ENCODE data around the gene TARS3.
A peak's percentile ranks its signal among the peaks of the same experiment; 100 is the strongest.

Gene TARS3

DNA sequence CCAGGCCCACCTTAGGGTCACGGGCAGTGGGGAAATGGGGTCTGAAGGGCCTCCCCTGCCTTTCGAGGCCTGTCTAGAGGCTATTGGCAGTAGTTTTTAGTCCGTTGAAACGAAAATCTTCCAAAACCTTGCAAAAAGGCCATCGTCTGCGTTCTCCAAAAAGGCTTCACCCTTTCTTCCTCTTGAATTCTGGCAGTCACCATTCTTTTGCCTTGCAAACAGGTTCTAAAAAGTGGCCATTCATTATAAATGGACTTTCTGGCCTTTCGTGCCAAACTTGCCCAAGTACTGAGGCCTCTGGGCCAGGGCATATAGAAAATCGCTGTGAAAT, 367 bp upstream of the TARS3 start:
- no peak for FAIRE-seq
- no peak for DNase-seq (ENCODE audit: insufficient read length, low spot score)
- TF ChIP-seq POLR2A (IDR thresholded peaks at IDR 0.05; ENCODE audit: low read depth, low read length), result no peak

DNA sequence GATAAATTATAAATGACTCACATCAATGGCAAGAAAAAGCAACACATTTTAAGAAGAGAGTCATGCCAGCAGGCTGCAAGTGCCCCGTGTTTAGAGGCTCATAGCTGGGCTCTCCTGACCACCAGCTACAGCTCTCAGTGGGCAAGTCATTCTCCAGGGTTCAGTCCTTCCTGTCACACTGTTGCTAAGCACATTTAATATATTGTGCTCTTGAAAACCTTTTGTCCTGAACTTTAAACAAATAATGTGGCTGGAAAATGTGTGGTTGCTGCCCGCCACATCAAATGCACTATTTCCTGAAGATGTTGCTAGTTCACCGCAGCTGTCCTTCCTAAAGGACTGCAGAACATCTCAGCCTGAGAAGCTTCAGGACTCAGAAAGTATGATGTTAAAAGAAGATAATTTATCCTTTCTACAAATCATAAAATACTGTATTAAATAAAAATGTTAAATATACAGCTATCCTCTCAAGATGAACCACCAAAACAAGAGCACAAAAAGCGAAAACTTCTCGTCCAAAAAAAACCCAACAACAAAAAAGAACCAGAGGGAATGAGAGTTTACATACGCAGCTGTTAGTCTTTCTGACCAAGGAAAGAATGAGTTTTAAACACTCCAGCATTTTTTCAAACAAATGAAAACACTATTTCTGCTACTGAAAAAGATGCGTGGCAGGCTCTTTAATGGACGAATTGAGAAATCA, 951 bp downstream of the TARS3 start:
- DNase-seq (ENCODE audit: insufficient read length, low spot score) (no peak), FAIRE-seq (no peak)
- TF ChIP-seq POLR2A (IDR thresholded peaks at IDR 0.05; ENCODE audit: low read depth, low read length), result no peak

DNA sequence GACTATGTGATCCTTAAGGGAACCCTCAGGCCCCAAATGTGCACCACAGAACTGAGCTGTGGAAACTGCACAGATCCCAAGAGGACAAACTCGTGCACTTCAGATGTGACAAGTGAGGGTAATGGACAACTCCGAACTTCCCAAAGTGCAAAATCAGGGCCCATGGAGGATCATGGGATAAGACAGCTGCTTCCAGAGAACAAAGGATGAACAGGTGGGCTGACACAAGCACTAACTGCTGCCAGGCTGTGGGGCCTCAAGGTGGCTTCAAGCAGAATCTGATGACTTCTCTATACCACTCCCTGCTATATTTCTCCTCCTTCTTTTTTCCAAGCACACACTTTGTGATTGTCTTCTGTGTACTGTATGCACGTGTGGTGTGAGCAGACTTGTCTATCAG, 5.4 kb downstream of the TARS3 start:
- no peak for TF ChIP-seq POLR2A (IDR thresholded peaks at IDR 0.05; ENCODE audit: low read depth, low read length)
- DNase-seq (ENCODE audit: insufficient read length, low spot score), result no peak
- no peak for FAIRE-seq

GRCh38 chr15:101712078-101712477, 12.2 kb downstream of the TARS3 start:
- FAIRE-seq (no peak), DNase-seq (ENCODE audit: insufficient read length, low spot score) (no peak)
- TF ChIP-seq POLR2A (IDR thresholded peaks at IDR 0.05; ENCODE audit: low read depth, low read length), result no peak

DNA sequence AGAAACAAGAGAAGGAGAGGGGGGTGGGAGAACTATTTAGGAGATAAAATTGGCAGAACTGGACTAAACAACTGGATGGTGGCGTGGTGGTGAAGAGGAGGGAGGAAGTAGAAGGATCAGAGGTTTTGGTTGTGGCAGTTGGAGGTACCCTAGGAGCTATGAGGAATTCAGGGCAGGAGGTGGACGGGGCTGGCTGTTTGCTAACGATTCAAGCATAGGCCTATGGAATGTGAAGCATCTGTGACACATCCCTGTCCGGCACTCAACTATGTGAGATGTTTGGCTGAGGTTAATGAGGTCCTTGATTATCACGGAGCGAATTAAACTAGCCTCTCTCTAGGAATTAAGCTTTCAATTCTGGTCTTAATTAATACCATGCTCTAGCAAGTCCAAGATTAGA, 13.5 kb downstream of the TARS3 start:
- DNase-seq (ENCODE audit: insufficient read length, low spot score) (peak; percentile 17), FAIRE-seq (no peak)
- TF ChIP-seq POLR2A (IDR thresholded peaks at IDR 0.05; ENCODE audit: low read depth, low read length), result no peak

- FAIRE-seq (no peak), DNase-seq (ENCODE audit: insufficient read length, low spot score) (no peak)
- no peak for TF ChIP-seq POLR2A (IDR thresholded peaks at IDR 0.05; ENCODE audit: low read depth, low read length)
Observed at GRCh38 chr15:101709466-101709865, 14.8 kb downstream of the TARS3 start.

DNA sequence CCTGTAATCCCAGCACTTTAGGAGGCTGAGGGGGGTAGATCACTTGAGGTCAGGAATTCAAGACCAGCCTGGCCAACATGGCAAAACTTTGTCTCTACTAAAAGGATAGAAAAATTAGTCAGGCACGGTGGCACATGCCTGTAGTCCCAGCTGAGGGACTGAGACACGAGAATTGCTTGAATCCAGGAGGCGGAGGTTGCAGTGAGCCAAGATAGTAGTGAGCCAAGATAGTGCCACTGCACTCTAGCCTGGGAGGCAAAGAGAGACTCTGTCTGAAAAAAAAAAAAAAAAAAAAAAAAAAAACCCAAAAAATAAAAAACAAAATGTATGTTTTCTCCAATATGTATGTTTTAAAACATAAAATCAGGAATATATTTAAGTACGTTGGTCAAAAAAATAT, 16.3 kb downstream of the TARS3 start:
- FAIRE-seq, result no peak
- no peak for TF ChIP-seq POLR2A (IDR thresholded peaks at IDR 0.05; ENCODE audit: low read depth, low read length)
- no peak for DNase-seq (ENCODE audit: insufficient read length, low spot score)

DNA sequence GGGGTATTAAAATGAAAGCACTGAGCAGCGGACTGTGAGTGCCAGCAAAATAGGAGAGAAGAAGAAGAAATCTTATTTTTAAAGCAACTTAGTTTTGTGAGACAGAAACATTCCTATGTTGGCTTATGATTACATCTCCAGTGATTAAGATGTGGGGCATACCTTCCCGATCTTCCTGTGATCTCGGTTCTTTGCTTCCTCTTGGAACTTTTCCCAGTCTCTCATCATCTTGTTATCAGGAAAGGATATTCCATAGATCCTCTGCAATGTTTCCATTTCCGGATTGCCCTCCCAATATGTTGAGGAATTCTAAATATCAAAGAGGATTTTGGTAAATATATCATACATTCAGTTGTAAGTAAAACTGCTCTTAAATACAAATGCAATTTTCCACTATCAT, 22.2 kb downstream of the TARS3 start:
- no peak for TF ChIP-seq POLR2A (IDR thresholded peaks at IDR 0.05; ENCODE audit: low read depth, low read length)
- DNase-seq (ENCODE audit: insufficient read length, low spot score) (no peak), FAIRE-seq (no peak)

DNA sequence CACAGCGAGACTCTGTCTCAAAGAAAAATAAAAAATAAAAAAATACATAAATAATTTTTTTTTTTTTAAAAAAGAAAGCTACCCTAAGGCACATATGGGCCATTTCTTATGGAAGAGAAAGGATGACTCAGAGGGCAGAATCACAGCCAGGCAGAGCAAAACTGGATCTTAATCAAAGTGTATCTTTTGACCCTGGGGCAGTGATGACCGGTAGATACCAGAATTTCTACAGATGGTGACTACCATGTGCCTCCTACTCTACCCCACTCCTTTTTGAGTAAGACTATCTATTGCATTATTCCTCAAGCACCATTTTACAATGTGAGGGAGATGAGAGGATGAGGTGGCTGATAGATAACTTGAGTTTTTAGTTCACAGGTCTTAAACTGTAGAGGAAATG, 26.0 kb downstream of the TARS3 start:
- FAIRE-seq (no peak), DNase-seq (ENCODE audit: insufficient read length, low spot score) (no peak)
- no peak for TF ChIP-seq POLR2A (IDR thresholded peaks at IDR 0.05; ENCODE audit: low read depth, low read length)

GRCh38 chr15:101697488-101697887, 26.8 kb downstream of the TARS3 start:
- DNase-seq (ENCODE audit: insufficient read length, low spot score) (no peak), FAIRE-seq (no peak)
- no peak for TF ChIP-seq POLR2A (IDR thresholded peaks at IDR 0.05; ENCODE audit: low read depth, low read length)

DNA sequence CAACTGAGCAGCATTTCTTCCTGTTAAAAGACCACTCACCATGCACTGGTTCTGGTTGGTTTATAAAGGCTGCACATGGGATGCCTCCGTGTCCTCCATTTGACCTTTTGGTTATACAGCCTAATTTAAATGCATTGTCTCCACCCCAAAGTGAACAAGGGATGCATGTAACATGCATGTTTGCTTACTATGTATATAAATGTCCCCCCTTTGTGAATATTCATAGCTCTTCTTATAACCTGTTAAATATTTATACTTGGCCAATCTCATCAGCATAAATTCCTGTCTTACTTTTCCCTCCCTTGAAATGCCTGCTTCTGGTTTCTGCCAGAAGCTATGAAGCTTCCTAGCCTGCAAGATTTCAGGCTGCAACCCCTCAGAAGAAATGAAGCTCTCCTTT, 27.4 kb downstream of the TARS3 start:
- TF ChIP-seq POLR2A (IDR thresholded peaks at IDR 0.05; ENCODE audit: low read depth, low read length), result no peak
- DNase-seq (ENCODE audit: insufficient read length, low spot score) (no peak), FAIRE-seq (no peak)

GRCh38 chr15:101694261-101694660, 30.0 kb downstream of the TARS3 start:
- no peak for FAIRE-seq
- DNase-seq (ENCODE audit: insufficient read length, low spot score), result no peak
- TF ChIP-seq POLR2A (IDR thresholded peaks at IDR 0.05; ENCODE audit: low read depth, low read length), result no peak

- no peak for TF ChIP-seq POLR2A (IDR thresholded peaks at IDR 0.05; ENCODE audit: low read depth, low read length)
- FAIRE-seq (no peak), DNase-seq (ENCODE audit: insufficient read length, low spot score) (no peak)
Observed at GRCh38 chr15:101692801-101693598, 31.3 kb downstream of the TARS3 start.

- TF ChIP-seq POLR2A (IDR thresholded peaks at IDR 0.05; ENCODE audit: low read depth, low read length), result no peak
- FAIRE-seq (no peak), DNase-seq (ENCODE audit: insufficient read length, low spot score) (no peak)
Observed at GRCh38 chr15:101689901-101690300, 34.4 kb downstream of the TARS3 start.

DNA sequence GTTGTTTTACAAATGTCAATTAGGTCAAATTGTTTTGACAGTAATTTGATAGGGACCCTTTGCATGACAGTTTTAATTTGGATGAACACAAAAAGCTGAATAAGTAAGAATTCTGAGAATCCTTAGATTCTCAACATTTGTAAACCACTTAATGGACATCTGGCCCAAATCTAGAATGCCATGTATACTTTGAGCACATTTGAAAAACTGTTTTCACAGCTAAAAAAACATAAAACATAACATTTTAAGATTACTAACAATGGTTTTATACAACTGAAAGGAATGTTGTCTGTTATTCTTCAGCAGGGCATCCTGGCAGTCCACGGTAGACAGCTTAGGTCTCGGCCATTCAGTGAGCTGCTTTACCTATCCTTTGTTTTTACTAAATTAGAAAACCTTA, 37.6 kb downstream of the TARS3 start:
- FAIRE-seq (no peak), DNase-seq (ENCODE audit: insufficient read length, low spot score) (no peak)
- TF ChIP-seq POLR2A (IDR thresholded peaks at IDR 0.05; ENCODE audit: low read depth, low read length), result no peak

All from H54 (cell line).